GM21381 (cell line): ENCODE data around the gene ME3.

Source experiments
- ATAC-seq: cut with Tn5 transposase; IDR thresholded peaks from one replicate; pipeline ENCODE4 v1.9.1; 2021; ENCODE audit warnings: mild to moderate bottlenecking, moderate library complexity; ENCODE audit not compliant: unreplicated experiment

Gene ME3

GRCh38 chr11:86469491-86470388 lies 202.7 kb downstream of the ME3 start:
- no peak for ATAC-seq

GRCh38 chr11:86468169-86468568 lies 204.2 kb downstream of the ME3 start:
- ATAC-seq = no peak

GRCh38 chr11:86464509-86465221 lies 207.8 kb downstream of the ME3 start:
- no peak for ATAC-seq

GRCh38 chr11:86463955-86464354 lies 208.5 kb downstream of the ME3 start:
- no peak for ATAC-seq

- no peak for ATAC-seq
Measured at GRCh38 chr11:86463120-86463519, 209.3 kb downstream of the ME3 start.

- no peak for ATAC-seq
Measured at GRCh38 chr11:86461892-86462291, 210.5 kb downstream of the ME3 start.

GRCh38 chr11:86460461-86461385 lies 211.7 kb downstream of the ME3 start:
- ATAC-seq = no peak

GRCh38 chr11:86459682-86460460 lies 212.5 kb downstream of the ME3 start:
- no peak for ATAC-seq

GRCh38 chr11:86459002-86459385 lies 213.4 kb downstream of the ME3 start:
- no peak for ATAC-seq

- no peak for ATAC-seq
Measured at GRCh38 chr11:86458294-86459001, 214.0 kb downstream of the ME3 start.

GRCh38 chr11:86456075-86456939 lies 216.1 kb downstream of the ME3 start:
- peak; percentile 83 for ATAC-seq

GRCh38 chr11:86453290-86454030 lies 219.0 kb downstream of the ME3 start:
- no peak for ATAC-seq

GRCh38 chr11:86449993-86450629 lies 222.3 kb downstream of the ME3 start:
- no peak for ATAC-seq

GRCh38 chr11:86447763-86448480 lies 224.5 kb downstream of the ME3 start:
- ATAC-seq = no peak

- no peak for ATAC-seq
Measured at GRCh38 chr11:86446924-86447285, 225.5 kb downstream of the ME3 start.

GRCh38 chr11:86446163-86446923 lies 226.1 kb downstream of the ME3 start:
- ATAC-seq = no peak
